H9 (cell line): ENCODE measurements around the gene HYDIN. TPM values are rescaled to one million over a fixed set of nuclear protein-coding genes. Genes with fewer than 3 reads are reported as not detected.

ENCODE experiments used
- DNase-seq: peaks from one replicate; pipeline ENCODE4 v3.0.0-alpha.2; 2017
- H2AFZ ChIP-seq: one replicate; pipeline ENCODE4 v1.6.1; 2013; ENCODE audit warnings: mild to moderate bottlenecking, low read length, control low read depth, moderate library complexity
- H2AK5ac ChIP-seq: 2 replicates; pipeline ENCODE4 v1.6.1; 2013; ENCODE audit warnings: low read length, control low read depth, mixed read lengths; ENCODE audit not compliant: insufficient read length
- H2BK120ac ChIP-seq: one replicate; pipeline ENCODE4 v1.6.1; 2013; ENCODE audit warnings: low read depth, mild to moderate bottlenecking, low read length, control low read depth, inconsistent platforms; ENCODE audit not compliant: poor library complexity, severe bottlenecking
- H2BK12ac ChIP-seq: 2 replicates; pipeline ENCODE4 v1.6.1; 2013; ENCODE audit warnings: low read length, control low read depth, mixed read lengths, low read depth; ENCODE audit not compliant: insufficient read length
- H2BK15ac ChIP-seq: 2 replicates; pipeline ENCODE4 v1.6.1; 2013; ENCODE audit warnings: low read depth, low read length, control low read depth
- H2BK20ac ChIP-seq: one replicate; pipeline ENCODE4 v1.6.1; 2013; ENCODE audit warnings: low read depth, mild to moderate bottlenecking, low read length, control low read depth, inconsistent platforms; ENCODE audit not compliant: poor library complexity, severe bottlenecking
- H2BK5ac ChIP-seq: 2 replicates; pipeline ENCODE4 v1.6.1; 2013; ENCODE audit warnings: low read length, control low read depth, mixed read lengths; ENCODE audit not compliant: insufficient read length
- H3K14ac ChIP-seq: 2 replicates; pipeline ENCODE4 v1.6.1; 2013; ENCODE audit warnings: low read length, control low read depth; ENCODE audit not compliant: insufficient read depth
- H3K18ac ChIP-seq: 2 replicates; pipeline ENCODE4 v1.6.1; 2013; ENCODE audit warnings: low read depth, mild to moderate bottlenecking, mixed read lengths, low read length, control low read depth; ENCODE audit not compliant: insufficient read length
- H3K23ac ChIP-seq: 2 replicates; pipeline ENCODE4 v1.6.1; 2013; ENCODE audit warnings: low read length, control low read depth, mixed read lengths, low read depth; ENCODE audit not compliant: insufficient read length
- H3K23me2 ChIP-seq: 2 replicates; pipeline ENCODE4 v1.6.1; 2013; ENCODE audit warnings: low read depth, mild to moderate bottlenecking, mixed read lengths, low read length, control low read depth; ENCODE audit not compliant: insufficient read length, poor library complexity, severe bottlenecking
- H3K27ac ChIP-seq: 2 replicates; pipeline ENCODE4 v1.5.1; 2013; ENCODE audit warnings: low read length, control low read depth, mixed read lengths, low read depth; ENCODE audit not compliant: insufficient read length
- H3K27me3 ChIP-seq: 2 replicates; pipeline ENCODE4 v1.6.1; 2013; ENCODE audit warnings: low read length, control low read depth, inconsistent platforms; ENCODE audit not compliant: insufficient read depth
- H3K4ac ChIP-seq: 2 replicates; pipeline ENCODE4 v1.6.1; 2013; ENCODE audit warnings: low read depth, mild to moderate bottlenecking, control low read depth, inconsistent platforms, low read length, moderate library complexity
- H3K4me1 ChIP-seq: 2 replicates; pipeline ENCODE4 v1.6.1; 2013; ENCODE audit warnings: low read length, control low read depth, inconsistent platforms; ENCODE audit not compliant: insufficient read depth
- H3K4me2 ChIP-seq: 2 replicates; pipeline ENCODE4 v1.6.1; 2013; ENCODE audit warnings: low read length, control low read depth, mixed read lengths; ENCODE audit not compliant: insufficient read length, insufficient read depth
- H3K56ac ChIP-seq: 2 replicates; pipeline ENCODE4 v1.6.1; 2013; ENCODE audit warnings: low read depth, mild to moderate bottlenecking, mixed read lengths, low read length, control low read depth; ENCODE audit not compliant: insufficient read length
- H3K79me1 ChIP-seq: 2 replicates; pipeline ENCODE4 v1.6.1; 2013; ENCODE audit warnings: low read depth, mild to moderate bottlenecking, moderate library complexity, low read length, control low read depth, inconsistent platforms; ENCODE audit not compliant: insufficient read depth, poor library complexity, severe bottlenecking
- H3K79me2 ChIP-seq: 2 replicates; pipeline ENCODE4 v1.6.1; 2013; ENCODE audit warnings: low read length, control low read depth, inconsistent platforms; ENCODE audit not compliant: insufficient read depth
- H3K9ac ChIP-seq: 2 replicates; pipeline ENCODE4 v1.6.1; 2013; ENCODE audit warnings: low read length, control low read depth, mixed read lengths; ENCODE audit not compliant: insufficient read length; ENCODE audit errors: extremely low read depth
- H3K9me3 ChIP-seq: one replicate; pipeline ENCODE4 v1.6.1; 2013; ENCODE audit warnings: low read depth, low read length, inconsistent platforms; ENCODE audit not compliant: control insufficient read depth
- H3T11ph ChIP-seq: one replicate; pipeline ENCODE4 v1.6.1; 2013; ENCODE audit warnings: mild to moderate bottlenecking, low read length, control low read depth, inconsistent platforms
- H4K20me1 ChIP-seq: one replicate; pipeline ENCODE4 v1.6.1; 2013; ENCODE audit not compliant: control insufficient read depth, insufficient read length, insufficient read depth
- H4K5ac ChIP-seq: 2 replicates; pipeline ENCODE4 v1.6.1; 2013; ENCODE audit warnings: low read depth, mild to moderate bottlenecking, mixed read lengths, low read length, control low read depth; ENCODE audit not compliant: insufficient read length
- H4K8ac ChIP-seq: replicated peaks from 2 replicates; pipeline ENCODE4 v1.6.1; 2013; ENCODE audit warnings: low read length, control low read depth, mixed read lengths, low read depth; ENCODE audit not compliant: insufficient read length
- H4K91ac ChIP-seq: 2 replicates; pipeline ENCODE4 v1.6.1; 2013; ENCODE audit warnings: low read depth, mild to moderate bottlenecking, moderate library complexity, mixed read lengths, low read length, control low read depth; ENCODE audit not compliant: insufficient read length
- H3K27ac Mint-ChIP-seq, 3 experiments: 2 replicates in 2 of 3; 3 replicates in 1 of 3; pipeline ENCODE4 v1.8.0; 2020 to 2021; ENCODE audit warnings: mixed read lengths in 3 of 3, mild to moderate bottlenecking in 1 of 3, moderate library complexity in 1 of 3
- H3K27me3 Mint-ChIP-seq: 2 replicates; pipeline ENCODE4 v1.8.0; 2021; ENCODE audit warnings: low read depth, mild to moderate bottlenecking, moderate library complexity, mixed read lengths
- H3K36me3 Mint-ChIP-seq, 3 experiments: 2 replicates in 2 of 3; 3 replicates in 1 of 3; pipeline ENCODE4 v1.8.0; 2020 to 2021; ENCODE audit warnings: low read depth in 3 of 3, mixed read lengths in 3 of 3; ENCODE audit not compliant: insufficient read depth in 1 of 3
- H3K4me1 Mint-ChIP-seq, 2 experiments: 2 replicates each; pipeline ENCODE4 v1.8.0; 2020; ENCODE audit warnings: mixed read lengths in 2 of 2
- H3K4me3 Mint-ChIP-seq, 2 experiments: 2 replicates in 1 of 2; 3 replicates in 1 of 2; pipeline ENCODE4 v1.8.0; 2020 to 2021; ENCODE audit warnings: mild to moderate bottlenecking in 2 of 2, mixed read lengths in 2 of 2, moderate library complexity in 1 of 2
- H3K9me3 Mint-ChIP-seq, 2 experiments: 2 replicates in 1 of 2; 3 replicates in 1 of 2; pipeline ENCODE4 v1.8.0; 2020; ENCODE audit warnings: mild to moderate bottlenecking in 2 of 2, mixed read lengths in 2 of 2, moderate library complexity in 1 of 2
- WGBS: extraction: QIAGEN DNeasy Blood & Tissue Kit; methylation state at CpG from one replicate; pipeline ENCODE4 v1.1.7; 2013; ENCODE audit warnings: missing lambda C conversion rate, low lambda C conversion rate, mixed read lengths; ENCODE audit not compliant: insufficient read length; ENCODE audit errors: extremely low coverage; 5-methylcytosine and 5-hydroxymethylcytosine counted together
- total RNA-seq: library from RNA; stranded (reverse); gene quantifications from 2 replicates; pipeline ENCODE4 v1.2.1, GENCODE V29; 2021
- TF ChIP-seq, protein P1 (sequence below): fragments of 200-600 bp; sonication (generic); conservative IDR thresholded peaks from 3 replicates; pipeline ENCODE4 v1.8.0; 2021; ENCODE audit warnings: antibody characterized with exemption, mild to moderate bottlenecking

HYDIN gene
- total RNA-seq, 1 experiment from 2014 or later = 1.7 TPM

DNA sequence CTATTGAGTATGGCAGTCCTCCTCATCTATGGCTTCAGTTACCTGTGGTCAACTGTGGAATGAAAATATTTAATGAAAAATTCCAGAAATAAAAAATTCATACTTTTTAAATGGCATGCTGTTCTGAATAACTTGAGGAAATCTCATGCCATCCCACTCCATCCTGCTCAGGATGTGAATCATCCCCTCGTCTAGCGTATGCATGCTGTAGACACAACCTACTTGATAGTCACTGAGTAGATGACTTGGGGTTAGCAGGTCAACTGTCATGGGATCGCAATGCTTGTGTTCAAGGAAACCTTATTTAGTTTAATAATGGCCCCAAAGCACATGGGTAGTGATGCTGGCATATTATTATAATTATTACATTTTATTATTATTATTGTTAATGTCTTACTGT is 424.7 kb downstream of the HYDIN start:
- H3K4me2 ChIP-seq = no peak overlapping the region
- H4K5ac ChIP-seq = no peak overlapping the region
- H3K79me1 ChIP-seq = no peaks in the 10 kb centered on the region
- no peak overlapping the region for H3T11ph ChIP-seq
- Mint-ChIP-seq H3K4me3 (no peak overlapping the region), H3K27ac (no peak overlapping the region), H3K9me3 (no peaks in the 10 kb centered on the region), H3K4me1 (peaks cover 7 to 10% of the 10 kb centered on the region in 2 experiments; a peak in 3 of 4 replicates), H3K27me3 (peaks cover 72% of the 10 kb centered on the region), H3K36me3 (no peaks in the 10 kb centered on the region)
- H2BK120ac ChIP-seq = no peak overlapping the region
- H2BK20ac ChIP-seq = no peak overlapping the region
- no CpG with 5 or more reads among the region's 3 CpGs for WGBS
- no peaks in the 10 kb centered on the region; the same call in 1 of the 2 replicates for H3K27me3 ChIP-seq
- H3K4ac ChIP-seq = no peak overlapping the region
- no peak overlapping the region for H2BK15ac ChIP-seq
- TF ChIP-seq, protein P1, sequence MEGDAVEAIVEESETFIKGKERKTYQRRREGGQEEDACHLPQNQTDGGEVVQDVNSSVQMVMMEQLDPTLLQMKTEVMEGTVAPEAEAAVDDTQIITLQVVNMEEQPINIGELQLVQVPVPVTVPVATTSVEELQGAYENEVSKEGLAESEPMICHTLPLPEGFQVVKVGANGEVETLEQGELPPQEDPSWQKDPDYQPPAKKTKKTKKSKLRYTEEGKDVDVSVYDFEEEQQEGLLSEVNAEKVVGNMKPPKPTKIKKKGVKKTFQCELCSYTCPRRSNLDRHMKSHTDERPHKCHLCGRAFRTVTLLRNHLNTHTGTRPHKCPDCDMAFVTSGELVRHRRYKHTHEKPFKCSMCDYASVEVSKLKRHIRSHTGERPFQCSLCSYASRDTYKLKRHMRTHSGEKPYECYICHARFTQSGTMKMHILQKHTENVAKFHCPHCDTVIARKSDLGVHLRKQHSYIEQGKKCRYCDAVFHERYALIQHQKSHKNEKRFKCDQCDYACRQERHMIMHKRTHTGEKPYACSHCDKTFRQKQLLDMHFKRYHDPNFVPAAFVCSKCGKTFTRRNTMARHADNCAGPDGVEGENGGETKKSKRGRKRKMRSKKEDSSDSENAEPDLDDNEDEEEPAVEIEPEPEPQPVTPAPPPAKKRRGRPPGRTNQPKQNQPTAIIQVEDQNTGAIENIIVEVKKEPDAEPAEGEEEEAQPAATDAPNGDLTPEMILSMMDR = no peak
- no peak overlapping the region for H3K56ac ChIP-seq
- H2AK5ac ChIP-seq = no peak overlapping the region
- H4K20me1 ChIP-seq = no peaks in the 10 kb centered on the region
- no peaks in the 10 kb centered on the region for H3K4me1 ChIP-seq
- no peak overlapping the region for H4K91ac ChIP-seq
- H3K9me3 ChIP-seq = no peaks in the 10 kb centered on the region
- H2BK12ac ChIP-seq = no peak overlapping the region
- no peak overlapping the region for H2AFZ ChIP-seq
- no peak for DNase-seq
- no peak overlapping the region for H3K9ac ChIP-seq
- no peak overlapping the region for H2BK5ac ChIP-seq
- H4K8ac ChIP-seq = no peak overlapping the region
- no peak overlapping the region for H3K18ac ChIP-seq
- no peaks in the 10 kb centered on the region for H3K79me2 ChIP-seq
- H3K23ac ChIP-seq = no peak overlapping the region
- H3K14ac ChIP-seq = no peak overlapping the region
- H3K23me2 ChIP-seq = no peaks in the 10 kb centered on the region
- H3K27ac ChIP-seq = no peak overlapping the region
